ENCODE data around the gene IGLL5.

Gene IGLL5

DNA sequence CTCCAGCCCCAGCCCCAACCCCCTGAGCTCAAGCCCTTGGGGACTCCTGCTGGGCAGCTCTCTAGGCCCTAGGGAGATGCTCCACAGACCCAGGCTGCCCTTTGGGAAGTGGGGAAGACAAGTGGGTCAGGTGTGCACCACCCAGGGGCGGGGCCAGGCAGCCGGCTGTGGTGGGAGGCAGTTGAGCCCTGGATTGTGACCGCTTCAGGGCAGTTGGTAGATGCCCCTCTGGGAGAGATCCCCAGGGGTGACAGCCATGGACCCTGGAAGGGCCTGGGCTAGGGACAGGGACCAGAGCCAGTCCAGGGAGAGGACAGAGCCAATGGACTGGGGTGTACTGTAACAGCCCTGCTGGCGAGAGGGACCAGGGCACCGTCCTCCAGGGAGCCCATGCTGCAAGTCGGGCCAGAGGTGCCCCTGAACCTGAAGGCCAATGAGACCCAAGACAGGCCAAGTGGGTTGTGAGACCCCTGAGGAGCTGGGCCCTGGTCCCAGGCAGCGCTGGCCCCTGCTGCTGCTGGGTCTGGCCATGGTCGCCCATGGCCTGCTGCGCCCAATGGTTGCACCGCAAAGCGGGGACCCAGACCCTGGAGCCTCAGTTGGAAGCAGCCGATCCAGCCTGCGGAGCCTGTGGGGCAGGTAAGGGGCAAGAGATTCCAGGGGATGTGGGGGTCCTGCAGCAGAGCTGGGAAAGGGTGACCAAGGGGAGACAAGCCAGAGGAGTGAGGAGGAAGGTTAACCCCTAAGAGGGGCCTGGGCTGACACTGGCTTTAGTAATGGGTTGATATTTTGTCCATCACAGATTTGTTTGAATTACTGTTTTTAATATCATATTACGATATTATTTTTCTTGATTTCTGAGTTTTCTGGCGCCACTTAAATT lies at the start of gene IGLL5:
Gene IGLL5, plus strand, starts transcription at position 196 of the 883 bp plus-strand sequence. Its CDS starts 238 bp downstream, at position 434.
- peak; percentile 46 for DNase-seq

DNA sequence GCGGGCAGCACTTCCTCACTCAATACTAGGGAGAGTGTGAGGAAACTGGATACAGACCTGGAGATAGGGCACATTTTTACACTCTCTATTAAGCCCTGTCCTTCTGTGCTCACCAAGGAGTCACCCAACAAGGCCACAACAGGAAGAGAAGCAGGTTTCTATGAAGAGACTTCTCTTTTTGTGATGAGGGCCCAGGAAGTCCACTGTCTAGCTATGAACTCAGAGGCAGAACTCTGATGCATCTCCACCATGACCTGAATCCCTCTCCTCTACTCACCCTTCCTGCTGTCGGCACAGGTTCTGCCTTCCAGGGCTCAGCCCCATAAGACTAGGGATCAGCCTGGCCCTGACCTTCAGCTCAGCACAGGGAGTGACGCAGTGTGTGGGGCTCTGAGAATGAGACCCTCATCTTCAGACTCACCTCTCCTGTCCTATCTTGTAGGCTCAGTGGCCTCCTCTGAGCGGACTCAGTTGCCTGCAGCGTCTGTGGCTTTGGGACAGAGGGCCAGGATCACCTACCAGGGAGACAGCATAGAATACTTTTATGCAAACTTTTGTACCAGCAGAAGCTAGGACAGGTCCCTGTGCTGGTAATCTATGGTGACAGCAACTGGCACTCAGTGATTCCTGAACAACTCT lies 49.3 kb upstream of the IGLL5 start:
- no peak for DNase-seq

DNA sequence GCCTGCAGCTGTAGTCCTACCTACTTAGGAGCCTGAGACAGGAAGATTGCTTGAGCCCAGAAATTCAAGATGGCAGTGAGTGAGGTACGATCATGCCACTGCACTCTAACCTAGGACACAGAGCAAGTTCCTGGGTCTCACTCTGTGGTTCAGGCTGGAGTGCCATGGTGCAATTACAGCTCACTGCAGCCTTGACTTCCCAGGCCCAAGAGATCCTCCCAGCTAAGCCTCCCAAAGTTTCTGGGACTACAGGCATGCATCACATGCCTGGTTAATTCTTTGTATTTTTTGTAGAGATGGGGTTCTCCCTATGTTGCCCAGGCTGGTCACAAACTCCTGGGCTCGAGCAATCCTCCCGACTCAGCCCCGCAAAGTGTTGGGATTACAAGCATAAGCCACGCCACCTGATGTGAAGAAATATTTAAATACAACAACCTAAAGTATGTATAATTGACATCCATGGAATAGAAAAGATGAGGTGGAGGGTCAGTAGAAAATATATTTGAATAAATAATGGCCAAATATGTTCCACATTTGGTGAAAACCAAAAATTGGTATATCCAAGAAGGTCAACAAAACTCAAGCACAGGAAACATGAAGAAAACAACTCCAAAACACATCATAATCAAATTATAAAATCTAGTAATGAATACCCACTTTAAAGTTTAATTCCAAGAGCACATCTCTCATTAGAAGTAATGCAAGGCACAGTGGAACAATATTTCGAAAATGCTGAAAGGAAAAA lies 47.9 kb upstream of the IGLL5 start:
- no peak for DNase-seq

DNA sequence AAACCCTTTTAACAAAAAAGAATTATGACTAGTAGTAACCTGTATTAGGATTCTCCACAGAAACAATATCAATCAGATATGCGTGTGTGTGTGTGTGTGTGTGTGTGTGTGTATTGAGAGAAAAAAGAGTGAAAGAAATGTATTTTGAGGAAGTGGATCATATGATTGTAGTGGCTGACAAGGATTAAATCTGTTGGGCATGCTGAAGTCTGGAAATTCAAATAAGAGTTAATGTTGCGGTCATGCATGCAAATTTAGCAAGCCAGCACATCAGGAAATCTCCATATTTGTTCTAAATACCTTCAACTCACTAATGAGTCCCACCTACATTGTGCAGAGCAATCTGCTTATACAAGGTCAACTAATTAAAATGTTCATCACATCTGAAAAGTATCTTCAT lies 46.8 kb upstream of the IGLL5 start:
- DNase-seq: no peak

DNA sequence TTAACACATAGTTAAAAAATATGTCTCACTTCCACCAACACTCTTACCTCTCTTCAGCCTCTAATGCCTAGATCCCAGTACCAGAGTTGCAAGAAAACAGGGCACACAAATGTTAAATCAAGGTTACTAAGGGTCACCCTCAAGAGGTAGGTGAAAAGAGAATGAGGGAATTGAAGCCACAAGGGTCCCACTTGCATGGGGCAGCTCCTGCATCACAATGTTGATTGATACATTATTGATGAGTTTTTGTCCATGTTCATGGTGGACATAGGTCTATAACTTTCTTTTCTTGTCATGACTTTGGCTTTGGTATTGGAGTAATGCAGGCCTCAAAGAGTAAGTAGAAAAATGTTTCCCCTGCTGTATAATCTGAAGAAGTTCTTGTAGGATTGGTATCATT lies 46.0 kb upstream of the IGLL5 start:
- DNase-seq: no peak

DNA sequence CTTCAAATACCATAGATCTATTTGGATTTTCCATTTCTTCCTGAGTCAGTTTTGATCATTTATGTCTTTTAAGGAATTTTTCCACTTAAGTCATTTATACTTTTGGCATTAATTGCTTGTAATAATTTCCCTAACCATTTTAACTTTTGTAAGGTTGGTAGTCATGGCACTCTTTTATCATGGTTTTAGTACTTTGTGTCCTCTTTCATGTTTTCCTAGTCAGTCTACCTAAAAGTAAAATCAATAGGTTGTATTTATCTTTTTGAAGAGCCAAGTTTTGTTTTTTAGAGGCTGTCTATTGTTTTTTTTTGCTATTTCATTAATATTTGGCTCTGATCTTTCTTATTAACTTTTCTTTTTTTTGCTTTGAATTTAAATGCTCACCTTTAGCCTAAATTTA lies 45.5 kb upstream of the IGLL5 start:
- no peak for DNase-seq

DNA sequence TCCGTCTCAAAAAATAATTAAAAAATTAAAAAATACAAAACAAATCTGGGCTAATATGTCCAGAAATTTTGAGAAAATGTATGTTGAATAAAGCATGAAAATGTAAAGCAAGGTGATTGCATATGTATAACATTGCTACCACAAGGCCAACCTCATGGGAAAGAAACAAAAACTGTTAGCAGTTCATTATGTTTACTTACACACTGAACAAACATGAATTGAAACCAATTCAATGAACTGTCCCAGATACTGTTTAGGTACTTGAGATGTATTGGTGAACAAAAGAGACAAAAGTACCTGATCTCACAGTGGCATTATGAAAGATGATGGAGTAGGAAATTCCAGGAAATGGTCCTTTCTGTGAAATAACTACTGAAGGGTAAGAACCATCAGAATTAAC lies 43.8 kb upstream of the IGLL5 start:
- no peak for DNase-seq

DNA sequence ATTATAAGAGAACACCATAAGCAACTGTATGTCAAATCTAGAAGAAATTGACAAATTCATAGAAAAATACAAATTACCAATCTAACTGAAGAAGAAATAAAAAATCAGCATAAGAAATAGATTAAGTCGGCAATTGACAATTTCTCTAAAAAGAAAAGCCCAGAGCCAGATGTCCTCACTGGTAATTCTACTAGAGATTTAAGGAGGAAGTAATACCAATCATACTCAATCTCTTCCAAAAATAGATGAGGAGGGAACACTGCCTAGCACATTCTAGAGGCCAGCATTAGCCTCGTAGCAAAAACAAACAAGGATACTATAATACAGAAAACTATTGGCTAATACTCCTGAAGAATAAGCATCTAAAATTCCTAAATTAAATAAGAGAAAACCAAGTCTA lies 40.4 kb upstream of the IGLL5 start:
- no peak for DNase-seq

DNA sequence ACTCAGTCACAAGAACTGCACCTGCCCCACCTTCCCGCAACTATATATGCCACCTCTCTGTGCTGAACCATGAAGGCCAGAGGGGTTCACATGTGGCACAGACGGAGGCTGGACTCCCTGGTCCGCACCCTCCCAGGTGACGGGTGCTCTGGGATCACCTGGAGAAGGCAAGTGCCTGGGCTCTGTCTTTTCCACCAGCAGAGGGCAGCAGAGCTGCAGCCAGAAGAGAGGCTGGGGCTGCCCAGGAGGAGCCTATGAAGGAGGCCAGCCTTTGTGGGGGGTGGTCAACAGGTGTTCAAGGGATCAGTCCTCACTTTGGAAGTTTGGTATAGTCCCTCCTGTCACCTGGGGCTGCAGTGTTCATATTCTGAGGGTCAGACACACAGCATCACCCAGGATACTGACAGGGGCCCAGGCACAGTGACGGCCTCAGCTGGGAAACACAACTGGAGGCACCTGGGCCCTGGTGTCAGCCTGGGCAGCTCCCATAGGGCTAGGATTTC lies 39.2 kb upstream of the IGLL5 start:
- peak; percentile 88 for DNase-seq

DNA sequence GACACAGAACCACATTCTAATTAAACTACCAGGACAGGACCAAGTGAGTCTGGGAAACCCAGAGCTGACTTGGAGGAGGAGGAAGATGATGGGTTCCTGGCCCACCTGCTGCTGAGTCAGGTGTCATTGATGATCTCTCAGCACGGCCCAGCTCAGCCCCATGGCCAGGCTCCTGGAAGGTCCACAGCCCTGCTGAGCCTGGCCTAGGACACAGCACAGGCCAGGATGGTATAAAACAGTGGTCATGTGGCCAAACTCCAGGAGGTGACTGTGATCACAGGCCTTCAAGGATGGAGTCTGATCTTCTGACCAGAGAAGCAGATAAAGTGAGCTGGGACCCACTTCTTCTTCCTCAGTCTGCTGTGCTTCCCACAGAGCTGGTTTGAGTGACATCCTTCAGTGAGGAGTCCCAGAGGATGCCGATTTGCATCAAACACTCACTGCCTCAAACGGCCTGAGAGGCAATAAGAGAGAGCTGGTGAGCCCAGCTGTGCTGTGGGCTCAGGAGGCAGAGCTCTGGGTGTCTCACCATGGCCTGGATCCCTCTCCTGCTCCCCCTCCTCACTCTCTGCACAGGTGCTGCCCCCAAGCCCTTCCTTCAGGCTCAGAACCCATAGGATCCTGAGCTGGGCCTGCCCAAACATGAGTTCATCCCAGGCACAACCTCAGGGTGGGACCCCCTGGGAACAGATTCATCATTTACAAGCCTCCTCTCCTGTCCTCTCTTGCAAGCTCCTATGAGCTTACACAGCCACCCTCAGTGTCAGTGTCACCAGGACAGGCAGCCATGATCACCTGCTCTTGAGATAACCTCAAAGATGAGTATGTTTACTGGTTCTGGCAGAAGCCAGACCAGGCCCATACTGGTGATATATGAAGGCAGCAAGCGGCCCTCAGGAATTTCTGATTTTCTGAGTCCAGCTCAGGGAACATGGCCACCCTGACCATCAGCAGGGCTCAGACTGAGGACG lies 37.7 kb upstream of the IGLL5 start:
- no peak for DNase-seq

DNA sequence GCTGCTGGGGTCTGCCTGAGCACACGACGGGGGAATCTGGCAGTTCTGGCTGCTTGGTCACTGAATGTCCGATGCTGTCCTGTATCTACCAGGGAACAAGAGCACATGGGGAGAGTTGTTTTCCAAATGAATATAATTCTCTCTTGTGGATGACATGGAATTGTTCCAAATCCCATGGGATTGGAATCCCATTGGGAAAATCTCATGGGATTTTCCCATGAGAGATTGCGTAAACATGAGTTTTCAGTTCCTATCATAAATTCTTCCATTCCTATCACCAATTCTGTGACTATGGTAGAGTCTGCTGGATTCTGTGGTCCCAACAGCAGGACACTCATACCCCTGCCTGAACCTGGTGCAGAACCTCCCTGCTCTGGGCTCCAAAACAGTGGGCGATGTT lies 35.6 kb upstream of the IGLL5 start:
- DNase-seq: no peak

DNA sequence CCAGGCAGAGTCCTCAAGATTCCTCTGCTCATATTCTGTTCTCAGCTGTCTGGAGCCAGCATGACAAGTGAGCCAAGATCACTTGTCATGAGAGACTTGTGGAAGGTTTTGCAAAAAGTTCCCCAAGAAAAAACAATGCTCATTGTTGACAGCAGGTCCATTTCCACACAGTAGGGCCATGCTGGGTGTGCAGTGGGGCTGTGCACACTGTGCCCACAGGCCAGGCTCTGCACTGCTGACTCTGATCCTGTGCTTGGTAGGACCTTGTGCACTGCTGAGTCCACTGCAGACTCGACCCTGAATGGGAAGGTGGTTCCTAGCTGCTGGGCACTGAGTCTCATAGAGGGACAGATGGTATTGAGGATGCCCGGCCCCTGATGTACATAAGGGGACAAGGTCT lies 33.9 kb upstream of the IGLL5 start:
- DNase-seq: no peak

DNA sequence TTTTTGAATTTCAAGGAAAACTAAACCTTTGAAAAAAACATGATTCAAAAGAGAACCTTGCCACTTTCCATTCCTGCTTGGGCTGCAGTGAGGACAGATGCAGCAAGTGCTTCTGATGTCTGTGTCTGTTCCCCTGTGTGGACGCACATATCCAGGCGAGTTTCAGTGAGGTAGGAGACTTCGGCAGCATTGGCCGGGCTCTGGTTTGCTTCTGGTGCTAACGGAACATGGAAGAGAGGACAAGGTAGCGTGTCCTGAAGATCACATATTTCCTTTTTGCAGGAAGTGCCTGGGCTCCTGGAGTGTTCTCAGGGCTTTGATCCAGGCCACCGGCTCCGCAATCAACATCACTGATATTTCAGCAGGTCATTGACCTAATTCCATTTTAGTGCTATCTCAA lies 33.1 kb upstream of the IGLL5 start:
- no peak for DNase-seq

DNA sequence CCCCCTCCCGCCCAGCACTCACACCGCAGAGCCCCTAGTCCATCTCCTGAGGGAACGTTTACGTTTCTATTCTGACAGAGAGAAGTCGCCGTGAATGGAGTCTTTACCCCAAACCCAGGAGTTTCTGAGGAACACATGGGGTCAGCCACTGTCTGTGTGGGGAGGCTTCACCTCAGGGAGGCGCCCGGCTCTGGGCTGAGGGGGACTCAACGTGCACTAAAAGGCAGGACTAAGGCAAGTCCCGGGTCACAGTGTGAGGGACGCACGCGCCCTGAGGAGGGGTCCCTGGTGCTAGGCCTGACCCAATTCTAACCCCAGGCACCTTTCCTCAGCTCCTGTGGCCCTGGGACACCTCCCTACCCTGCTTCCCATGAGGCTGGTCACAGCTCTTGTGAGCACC lies 32.5 kb upstream of the IGLL5 start:
- DNase-seq: no peak

DNA sequence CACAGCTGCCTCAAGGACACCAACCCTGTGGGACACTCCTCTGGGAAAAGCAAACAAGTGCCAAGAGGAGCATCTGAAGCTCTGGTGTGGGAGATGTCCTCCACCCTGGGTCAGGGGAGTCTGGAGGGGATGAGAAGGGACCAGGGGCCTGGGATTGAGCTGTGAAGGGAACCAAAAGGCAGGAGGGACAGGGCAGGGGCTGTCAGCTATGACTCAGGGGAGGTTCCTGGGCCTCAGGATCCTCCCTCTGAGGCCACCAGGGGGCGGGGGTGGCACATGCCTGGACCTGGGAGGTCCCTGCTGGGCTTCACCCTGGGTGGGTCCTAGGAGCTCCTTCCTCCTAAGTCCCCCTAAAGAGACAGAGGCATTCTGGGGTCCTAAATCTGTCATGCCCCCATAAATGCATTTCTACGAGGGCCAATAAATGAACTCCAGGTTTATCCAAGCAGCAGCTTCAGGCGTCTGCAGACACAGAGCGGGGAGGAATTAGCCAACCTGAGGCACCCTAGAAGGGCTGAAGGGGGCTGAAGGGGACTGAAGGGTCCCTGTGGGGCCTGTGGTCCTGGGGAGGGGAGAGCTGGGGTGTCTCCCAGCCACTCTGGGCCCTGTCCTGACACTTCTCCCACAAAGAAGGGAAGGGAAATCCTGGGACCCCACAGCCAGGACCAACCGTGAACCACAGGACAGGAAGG lies 31.9 kb upstream of the IGLL5 start:
- peak; percentile 75 for DNase-seq

DNA sequence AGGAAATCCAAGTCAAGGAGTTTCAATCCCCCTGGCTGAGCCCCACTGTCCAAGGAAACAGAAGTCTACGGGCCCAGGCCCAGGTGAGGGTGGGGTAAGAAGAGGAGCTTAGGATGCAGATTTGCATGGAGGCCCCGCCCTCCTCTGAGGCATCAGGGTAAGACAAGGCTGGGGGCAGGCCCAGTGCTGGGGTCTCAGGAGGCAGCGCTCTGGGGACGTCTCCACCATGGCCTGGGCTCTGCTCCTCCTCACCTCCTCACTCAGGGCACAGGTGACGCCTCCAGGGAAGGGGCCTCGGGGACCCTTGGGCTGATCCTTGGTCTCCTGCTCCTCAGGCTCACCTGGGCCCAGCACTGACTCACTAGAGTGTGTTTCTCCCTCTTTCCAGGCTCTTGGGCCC lies 31.3 kb upstream of the IGLL5 start:
- no peak for DNase-seq

DNA sequence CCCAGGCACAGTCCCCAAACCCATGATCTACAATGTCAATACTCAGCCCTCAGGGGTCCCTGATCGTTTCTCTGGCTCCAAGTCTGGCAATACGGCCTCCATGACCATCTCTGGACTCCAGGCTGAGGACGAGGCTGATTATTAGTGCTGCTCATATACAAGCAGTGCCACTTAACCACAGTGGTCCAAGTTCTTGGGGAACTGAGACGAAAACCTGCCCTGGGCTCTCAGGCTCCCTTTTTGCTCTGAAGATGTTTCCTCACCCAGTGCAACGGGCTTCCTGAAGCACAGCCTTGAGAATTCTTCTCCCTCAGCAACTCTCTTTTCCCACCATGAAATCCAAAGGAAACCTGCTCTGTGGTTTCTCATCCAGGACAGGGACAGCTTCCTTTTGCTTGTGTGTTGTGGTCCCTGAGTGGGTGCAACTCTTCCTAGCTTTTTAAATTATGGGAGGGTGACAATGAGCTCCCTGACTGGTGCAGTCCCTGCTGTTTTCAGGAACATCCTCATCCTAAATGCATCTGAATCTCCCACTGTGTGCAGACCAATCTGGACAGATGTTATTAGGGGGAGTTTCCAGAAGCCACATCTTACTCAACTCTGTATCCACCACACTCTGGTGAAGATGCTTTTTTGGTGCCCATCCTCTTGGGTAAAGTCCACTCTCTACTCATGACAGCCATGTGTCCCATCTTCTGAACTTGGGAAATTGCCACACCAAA lies 30.6 kb upstream of the IGLL5 start:
- DNase-seq: no peak

DNA sequence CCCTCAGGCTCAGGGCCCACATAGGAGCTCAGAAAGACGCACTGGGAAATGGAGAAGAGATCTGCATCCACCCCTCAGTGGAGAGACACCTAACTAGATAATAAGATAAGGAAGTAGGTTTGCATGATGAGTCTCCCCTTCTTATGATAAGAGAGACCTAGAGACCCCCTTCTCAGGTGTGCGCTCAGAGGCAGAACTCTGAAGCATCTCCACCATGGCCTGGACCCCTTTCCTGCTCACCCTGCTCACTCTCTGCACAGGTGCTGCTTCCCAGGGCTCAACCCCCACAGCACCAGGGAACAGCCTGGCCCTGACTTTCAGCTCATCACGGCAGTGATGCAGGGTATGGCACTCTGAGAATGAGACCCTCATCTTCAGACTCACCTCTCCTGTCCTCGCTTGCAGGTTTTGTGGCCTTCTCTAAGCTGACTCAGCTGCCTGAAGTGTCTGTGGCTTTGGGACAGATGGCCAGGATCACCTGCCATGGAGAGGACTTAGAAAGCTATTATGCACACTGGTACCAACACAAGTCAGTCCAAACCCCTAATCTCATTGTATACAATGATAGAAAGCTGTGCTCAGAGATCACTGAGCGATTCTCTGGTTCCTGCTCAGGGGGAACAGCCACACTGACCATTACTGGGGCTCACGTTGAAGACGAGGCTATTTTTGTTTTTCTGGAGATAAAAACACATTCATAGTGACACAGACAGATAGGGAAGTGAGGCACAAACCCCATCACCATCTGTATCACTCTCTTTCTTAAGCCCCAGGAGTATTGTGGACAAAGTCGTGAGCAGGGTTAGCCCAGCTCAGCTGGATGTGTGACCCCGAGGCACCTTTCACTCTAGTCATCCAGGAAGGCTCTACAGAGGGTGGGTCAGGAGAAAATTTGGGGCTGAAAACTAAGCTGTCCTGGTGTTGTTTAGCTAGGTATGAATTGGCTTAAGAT lies 29.7 kb upstream of the IGLL5 start:
- DNase-seq: no peak

DNA sequence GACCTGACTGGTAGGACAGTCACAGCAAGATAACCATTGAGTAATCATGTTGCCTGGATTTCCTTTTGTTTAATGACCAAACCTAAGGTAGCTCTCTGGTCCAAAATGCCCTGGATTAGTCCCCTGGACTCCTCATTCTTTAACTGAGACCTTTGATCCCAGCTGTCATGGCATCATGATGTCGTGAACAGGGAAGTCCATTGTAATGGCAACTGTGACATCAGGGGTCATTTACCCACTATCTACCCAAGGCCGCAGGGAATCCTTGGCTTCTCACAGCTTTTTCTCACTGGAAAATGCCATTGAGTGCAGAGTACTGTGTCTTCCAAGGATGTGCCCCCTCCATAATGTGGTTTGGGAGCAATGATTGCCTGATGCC lies 29.1 kb upstream of the IGLL5 start:
- no peak for DNase-seq

DNA sequence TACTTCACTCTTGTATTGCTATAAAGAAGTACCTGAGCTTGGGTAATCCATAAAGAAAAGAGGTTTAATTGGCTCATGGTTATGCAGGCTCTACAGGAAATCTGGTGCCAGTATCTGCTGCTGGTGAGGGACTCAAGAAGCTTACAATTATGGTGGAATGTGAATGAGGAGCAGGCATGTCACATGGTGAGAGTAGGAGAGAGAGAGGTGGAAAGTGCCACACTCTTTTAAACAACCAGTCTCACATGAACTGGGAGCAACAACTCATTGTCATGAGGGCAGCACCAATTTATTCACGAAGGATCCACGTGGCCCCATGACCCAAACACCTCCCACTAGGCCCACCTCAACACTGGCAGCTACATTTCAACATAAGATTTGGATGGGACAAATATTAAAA lies 24.6 kb upstream of the IGLL5 start:
- no peak for DNase-seq
